Loucy (cell line): ENCODE measurements around the gene TMEM234.
A peak's percentile ranks its signal among the peaks of the same experiment; 100 is the strongest.

Experiments used
- H2AFZ ChIP-seq: fragments of 200-600 bp; sonication (generic); 2 replicates; pipeline ENCODE4 v1.6.0; 2016; ENCODE audit warnings: antibody characterized with exemption, mild to moderate bottlenecking, low read length, moderate library complexity
- H3F3A ChIP-seq: fragments of 200-600 bp; 2 replicates; pipeline ENCODE4 v1.6.0; 2016; ENCODE audit warnings: antibody characterized with exemption, low read depth, mild to moderate bottlenecking
- H3K27me3 ChIP-seq: fragments of 200-600 bp; sonication (generic); 2 replicates; pipeline ENCODE4 v1.6.1; 2014; ENCODE audit warnings: low read length, mild to moderate bottlenecking; ENCODE audit not compliant: insufficient read depth, poor library complexity, severe bottlenecking
- H3K36me3 ChIP-seq: fragments of 200-600 bp; sonication (generic); 2 replicates; pipeline ENCODE4 v1.6.1; 2016; ENCODE audit warnings: low read length; ENCODE audit not compliant: insufficient read depth
- H3K4me1 ChIP-seq: fragments of 200-600 bp; sonication (generic); 2 replicates; pipeline ENCODE4 v1.5.1; 2014; ENCODE audit warnings: low read length, mild to moderate bottlenecking; ENCODE audit not compliant: insufficient read depth, poor library complexity, severe bottlenecking
- H3K4me2 ChIP-seq: fragments of 200-600 bp; sonication (generic); 2 replicates; pipeline ENCODE4 v1.6.0; 2014; ENCODE audit warnings: antibody characterized with exemption, low read length, low read depth, mild to moderate bottlenecking; ENCODE audit not compliant: poor library complexity, severe bottlenecking
- H3K4me3 ChIP-seq: fragments of 200-600 bp; sonication (generic); 2 replicates; pipeline ENCODE4 v1.5.1; 2014; ENCODE audit warnings: low read length, mild to moderate bottlenecking, mixed read lengths; ENCODE audit not compliant: poor library complexity, severe bottlenecking
- H3K79me2 ChIP-seq: fragments of 200-600 bp; sonication (generic); 2 replicates; pipeline ENCODE4 v1.6.1; 2014; ENCODE audit warnings: low read length; ENCODE audit not compliant: insufficient read depth
- H3K9ac ChIP-seq: fragments of 200-600 bp; sonication (generic); 2 replicates; pipeline ENCODE4 v1.6.0; 2014; ENCODE audit warnings: mild to moderate bottlenecking, low read depth, low read length, moderate library complexity; ENCODE audit not compliant: poor library complexity, severe bottlenecking
- H3K9me2 ChIP-seq: fragments of 200-600 bp; sonication (generic); replicated peaks from 2 replicates; pipeline ENCODE4 v1.6.1; 2016; ENCODE audit warnings: low read depth, low read length, mixed read lengths
- H3K9me3 ChIP-seq: fragments of 200-600 bp; sonication (generic); 2 replicates; pipeline ENCODE4 v1.6.1; 2014; ENCODE audit warnings: mild to moderate bottlenecking, antibody characterized with exemption, low read length, low read depth; ENCODE audit not compliant: insufficient read depth
- H4K20me1 ChIP-seq: fragments of 200-600 bp; sonication (generic); 2 replicates; pipeline ENCODE4 v1.6.0; 2014; ENCODE audit warnings: antibody characterized with exemption, low read length, mild to moderate bottlenecking; ENCODE audit not compliant: insufficient read depth, poor library complexity, severe bottlenecking
- CTCF ChIP-seq: fragments of 200-600 bp; sonication (generic); conservative IDR thresholded peaks from 2 replicates; pipeline ENCODE4 v1.5.1; 2014; ENCODE audit warnings: mild to moderate bottlenecking, antibody characterized with exemption, low read length
- EZH2phosphoT487 ChIP-seq: fragments of 200-600 bp; IDR thresholded peaks from 2 replicates; pipeline ENCODE4 v1.6.1; 2018; ENCODE audit warnings: antibody characterized with exemption, mild to moderate bottlenecking, moderate library complexity, borderline replicate concordance

The TMEM234 gene

DNA sequence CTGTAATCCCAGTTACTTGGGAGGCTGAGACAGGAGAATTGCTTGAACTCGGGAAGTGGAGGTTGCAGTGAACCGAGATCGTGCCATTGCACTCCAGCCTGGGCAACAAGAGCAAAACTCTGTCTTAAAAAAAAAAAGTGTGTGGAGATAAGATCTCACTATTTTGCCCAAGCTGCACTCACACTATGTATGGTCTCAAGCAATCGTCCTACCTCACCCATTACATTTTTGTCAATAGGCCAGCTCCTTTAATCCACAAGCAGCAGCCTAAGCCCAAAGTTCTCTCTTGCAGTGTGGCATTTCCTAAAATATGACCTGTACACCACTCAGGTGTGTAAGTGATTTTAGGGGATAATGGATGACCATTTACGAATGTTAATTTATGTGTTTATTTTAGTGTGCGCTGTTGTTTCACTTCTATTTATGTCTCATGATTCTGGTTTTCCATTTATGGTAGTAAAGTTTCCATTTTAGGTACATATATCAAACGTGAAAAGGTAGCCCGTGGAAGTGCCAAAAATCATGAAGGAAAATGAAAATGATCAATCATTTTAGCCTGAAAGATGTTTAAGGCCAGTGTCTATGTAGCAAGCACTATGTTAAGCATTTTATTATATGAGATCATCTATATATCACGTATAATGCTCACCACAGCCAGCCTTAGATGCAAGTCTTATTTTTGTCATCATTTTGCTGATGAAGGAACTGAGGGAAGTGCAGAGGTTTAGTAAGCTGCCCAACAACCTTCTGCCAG lies 34.5 kb upstream of the TMEM234 start:
- no peaks in the 10 kb centered on the region for H3K36me3 ChIP-seq
- H4K20me1 ChIP-seq, result peaks cover 20% of the 10 kb centered on the region
- no peaks in the 10 kb centered on the region for H3F3A ChIP-seq
- TF ChIP-seq CTCF (no peak), EZH2phosphoT487 (no peak)
- peaks cover 91% of the 10 kb centered on the region for H3K79me2 ChIP-seq
- peak overlapping the region; percentile 45 for H3K4me3 ChIP-seq
- H2AFZ ChIP-seq, result no peak overlapping the region
- peaks cover 39% of the 10 kb centered on the region for H3K4me1 ChIP-seq
- H3K4me2 ChIP-seq, result peak overlapping the region; percentile 54
- no peaks in the 10 kb centered on the region for H3K27me3 ChIP-seq
- H3K9me3 ChIP-seq, result no peaks in the 10 kb centered on the region
- no peaks in the 10 kb centered on the region for H3K9me2 ChIP-seq
- no peak overlapping the region for H3K9ac ChIP-seq

DNA sequence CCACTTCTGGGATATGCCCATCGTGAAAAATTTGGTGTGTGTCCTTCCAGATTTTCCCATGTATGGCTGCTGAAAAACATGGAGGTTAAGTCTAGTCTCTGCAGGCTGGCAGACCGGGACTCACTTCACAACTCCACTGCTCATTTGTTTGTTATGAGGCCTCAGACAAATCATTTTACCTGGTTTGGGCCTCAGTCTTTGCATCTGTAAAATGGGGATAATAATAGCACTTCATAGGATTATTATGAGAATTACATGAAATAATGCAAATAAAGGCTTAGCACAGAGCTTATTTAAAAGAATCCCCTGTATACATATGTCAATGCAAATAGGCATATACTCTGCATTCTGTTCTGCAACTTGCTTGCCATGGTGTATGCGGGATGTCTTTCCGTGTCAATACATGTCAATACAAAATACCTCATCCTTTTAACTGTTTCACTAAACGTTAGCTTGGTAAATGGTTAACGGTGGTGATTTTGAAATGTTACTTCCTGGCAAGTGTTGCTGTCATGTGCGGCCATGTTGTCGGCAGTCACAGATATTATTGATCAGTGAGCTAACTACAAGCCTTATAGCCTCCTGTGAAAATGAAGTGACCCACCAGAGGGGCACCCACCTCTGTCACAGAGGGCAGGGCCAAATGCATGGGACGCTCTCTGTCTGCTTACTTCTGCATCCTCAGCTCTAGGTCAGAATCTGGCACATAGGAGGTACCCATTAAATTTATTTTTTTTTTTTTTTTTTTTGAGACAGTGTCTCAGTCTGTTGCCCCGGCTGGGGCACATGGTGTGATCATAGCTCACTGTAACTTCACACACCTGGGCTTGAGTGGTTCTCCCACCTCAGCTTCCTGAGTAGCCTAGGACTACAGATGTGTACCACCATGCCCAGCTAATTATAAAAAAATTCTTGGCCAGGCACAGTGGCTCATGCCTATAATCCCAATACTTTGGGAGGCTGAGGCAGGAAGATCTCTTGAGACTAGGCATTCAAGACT lies 33.2 kb upstream of the TMEM234 start:
- H3K9me3 ChIP-seq, result no peaks in the 10 kb centered on the region
- no peaks in the 10 kb centered on the region for H3K9me2 ChIP-seq
- TF ChIP-seq CTCF (no peak), EZH2phosphoT487 (no peak)
- no peaks in the 10 kb centered on the region for H3F3A ChIP-seq
- no peaks in the 10 kb centered on the region for H3K27me3 ChIP-seq
- H3K4me1 ChIP-seq, result peaks cover 50% of the 10 kb centered on the region
- peak overlapping the region; percentile 50 for H3K4me2 ChIP-seq
- peak overlapping the region; percentile 32 for H3K4me3 ChIP-seq
- H3K9ac ChIP-seq, result no peak overlapping the region
- H2AFZ ChIP-seq, result no peak overlapping the region
- peaks cover 86% of the 10 kb centered on the region for H3K79me2 ChIP-seq
- no peaks in the 10 kb centered on the region for H3K36me3 ChIP-seq
- peaks cover 20% of the 10 kb centered on the region for H4K20me1 ChIP-seq

DNA sequence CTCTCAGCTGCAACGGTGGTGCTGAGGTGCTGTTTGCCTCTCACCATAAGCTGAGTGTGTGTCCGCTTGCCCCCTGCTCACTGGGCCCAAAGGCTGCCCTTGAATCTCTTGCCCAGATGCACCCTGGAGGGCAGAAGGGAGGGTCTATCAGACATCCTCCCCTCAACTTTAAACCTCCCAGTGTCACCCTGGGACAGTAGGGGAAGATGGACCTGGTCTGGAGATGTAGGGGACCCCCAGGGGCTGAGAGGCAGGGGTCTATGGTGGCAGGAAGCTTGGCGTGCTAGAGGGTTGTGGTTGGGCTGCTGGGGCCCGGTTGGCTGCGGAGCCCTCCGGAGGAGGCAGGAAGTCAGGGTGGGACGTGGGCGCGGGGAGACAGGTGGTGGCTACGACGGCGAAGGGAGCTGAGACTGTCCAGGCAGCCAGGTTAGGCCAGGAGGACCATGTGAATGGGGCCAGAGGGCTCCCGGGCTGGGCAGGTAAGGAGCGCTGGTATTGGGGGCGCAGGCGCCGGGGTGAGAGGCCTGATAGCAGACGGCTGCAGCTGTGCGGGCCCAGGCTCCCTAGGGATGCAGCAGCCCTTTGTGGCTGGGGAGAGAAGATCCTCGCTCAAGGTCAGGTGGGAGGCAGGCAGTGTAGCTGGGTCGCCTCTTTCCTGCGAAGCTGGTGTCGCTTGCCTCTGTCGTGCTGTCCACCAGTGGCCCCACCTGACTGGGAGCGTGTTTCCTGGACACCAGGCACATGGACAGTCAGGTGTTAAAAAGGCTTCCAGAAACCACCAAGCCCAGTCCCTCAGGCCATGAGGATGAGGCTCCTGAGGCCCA lies 29.0 kb upstream of the TMEM234 start, which contains the start of gene LCK:
Gene LCK (plus strand): TSS at position 373 of the 824 bp plus-strand sequence. CDS start 23,065 bp downstream, outside the sequence.
- Histone ChIP-seq H3K4me2 (peak within 1 kb of the TSS; percentile 99), H3K79me2 (peaks cover 50% of the 10 kb centered on the region), H3K4me1 (peaks cover 69% of the 10 kb centered on the region), H3K36me3 (no peaks in the 10 kb centered on the region), H3F3A (peaks cover 3% of the 10 kb centered on the region; the same call in 1 of the 2 replicates), H3K9me3 (no peaks in the 10 kb centered on the region), H3K27me3 (no peaks in the 10 kb centered on the region), H2AFZ (no peak within 1 kb of the TSS), H3K9ac (peak within 1 kb of the TSS; percentile 95), H3K4me3 (peak within 1 kb of the TSS; percentile 75), H4K20me1 (peaks cover 7% of the 10 kb centered on the region), H3K9me2 (no peaks in the 10 kb centered on the region)
- TF ChIP-seq CTCF, result no peak
